Amygdala (tissue), 56 donors: ENCODE data around the gene ORMDL2.
"Not testable (repeated sequence)": the region's sequence is repeated elsewhere in the genome, so short reads cannot be mapped to it uniquely, and the experiment has no call there.

ENCODE experiments used
- DNase-seq, 56 donors: peaks; one replicate each; lab custom pipeline; 2025; lab: John Stamatoyannopoulos, UW

The ORMDL2 gene

GRCh38 chr12:55827806-55828205 is 10.0 kb downstream of the ORMDL2 start:
- DNase-seq, result no peak

- DNase-seq, result no peak
Observed at GRCh38 chr12:55828357-55828756, 10.5 kb downstream of the ORMDL2 start.

GRCh38 chr12:55829967-55830600 is 12.2 kb downstream of the ORMDL2 start:
- DNase-seq, result peak in 50 of 56 donors; percentile 36 to 94 (median 81)

GRCh38 chr12:55830601-55831446 is 13.0 kb downstream of the ORMDL2 start:
- DNase-seq, result peak; percentile 40 to 91 (median 74)

- DNase-seq, result no peak
Observed at GRCh38 chr12:55831447-55831815, 13.6 kb downstream of the ORMDL2 start.

GRCh38 chr12:55833056-55833455 is 15.2 kb downstream of the ORMDL2 start:
- DNase-seq, result no peak

- DNase-seq, result not testable (repeated sequence)
Observed at GRCh38 chr12:55834400-55834799, 16.6 kb downstream of the ORMDL2 start.

- no peak for DNase-seq
Observed at GRCh38 chr12:55838361-55838760, 20.5 kb downstream of the ORMDL2 start.

GRCh38 chr12:55839345-55840140 is 21.7 kb downstream of the ORMDL2 start:
- no peak for DNase-seq

GRCh38 chr12:55840581-55841351 is 22.9 kb downstream of the ORMDL2 start:
- DNase-seq, result no peak

GRCh38 chr12:55842681-55843429 is 25.0 kb downstream of the ORMDL2 start, which contains the start of gene MMP19:
Gene MMP19 (minus strand): TSS chr12:55842936. CDS start chr12:55842830, 106 bp downstream.
- no peak for DNase-seq

GRCh38 chr12:55843431-55843830 is 25.6 kb downstream of the ORMDL2 start:
- no peak for DNase-seq

GRCh38 chr12:55844961-55845360 is 27.1 kb downstream of the ORMDL2 start:
- no peak for DNase-seq

GRCh38 chr12:55845361-55845760 is 27.5 kb downstream of the ORMDL2 start:
- no peak for DNase-seq

- no peak for DNase-seq
Observed at GRCh38 chr12:55845785-55846496, 28.1 kb downstream of the ORMDL2 start.

GRCh38 chr12:55847033-55847432 is 29.2 kb downstream of the ORMDL2 start:
- peak in 1 of 56 donors; percentile 33 for DNase-seq

- DNase-seq, result peak in 24 of 56 donors; percentile 2 to 47 (median 11)
Observed at GRCh38 chr12:55847603-55848291, 29.9 kb downstream of the ORMDL2 start.
